ENCODE measurements around the gene RNASE1.

GRCh38 chr14:20775901-20776300 is 26.7 kb downstream of the RNASE1 start:
- TF ChIP-seq CTCF (IDR thresholded peaks at IDR 0.05; ENCODE audit: low read depth, low read length), result no peak
- TF ChIP-seq EZH2phosphoT487 (IDR thresholded peaks at IDR 0.05; ENCODE audit: low read depth), result no peak

Measured in OCI-LY3 (cell line).